GM18867 (cell line): ENCODE data around the gene ZNF358.

Experiments used
- ATAC-seq: cut with Tn5 transposase; IDR thresholded peaks from one replicate; pipeline ENCODE4 v1.9.1; 2021; ENCODE audit warnings: mild to moderate bottlenecking, moderate library complexity; ENCODE audit not compliant: unreplicated experiment

Gene ZNF358

DNA sequence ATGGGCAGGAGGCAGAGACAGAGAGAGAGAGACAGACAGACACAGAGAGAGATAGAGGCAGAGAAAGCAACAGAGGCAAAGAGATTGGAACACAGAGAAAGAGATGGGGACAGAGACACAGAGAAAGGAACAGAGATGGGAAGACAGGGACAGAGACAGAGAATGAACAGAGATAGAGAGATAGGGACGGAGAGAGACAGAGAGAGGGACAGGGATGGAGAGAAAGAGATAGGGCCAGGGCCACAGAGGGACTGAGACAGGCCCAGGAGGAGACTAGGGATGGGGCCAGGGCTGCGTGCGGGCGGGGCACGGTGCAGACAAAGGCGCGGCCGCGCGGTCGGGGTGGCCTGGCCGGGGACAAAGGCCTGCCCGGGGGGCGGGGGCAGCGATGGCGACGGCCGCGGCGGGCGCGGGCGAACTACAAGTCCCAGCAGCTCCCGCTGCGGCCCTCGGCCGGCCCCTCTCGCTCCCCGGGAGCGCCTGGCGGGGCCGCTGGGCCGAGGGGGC lies at the start of gene ZNF358:
Gene ZNF358, plus strand, starts transcription at position 459 of the 507 bp plus-strand sequence. CDS start 3,140 bp downstream, outside the sequence.
- ATAC-seq, result no peak

DNA sequence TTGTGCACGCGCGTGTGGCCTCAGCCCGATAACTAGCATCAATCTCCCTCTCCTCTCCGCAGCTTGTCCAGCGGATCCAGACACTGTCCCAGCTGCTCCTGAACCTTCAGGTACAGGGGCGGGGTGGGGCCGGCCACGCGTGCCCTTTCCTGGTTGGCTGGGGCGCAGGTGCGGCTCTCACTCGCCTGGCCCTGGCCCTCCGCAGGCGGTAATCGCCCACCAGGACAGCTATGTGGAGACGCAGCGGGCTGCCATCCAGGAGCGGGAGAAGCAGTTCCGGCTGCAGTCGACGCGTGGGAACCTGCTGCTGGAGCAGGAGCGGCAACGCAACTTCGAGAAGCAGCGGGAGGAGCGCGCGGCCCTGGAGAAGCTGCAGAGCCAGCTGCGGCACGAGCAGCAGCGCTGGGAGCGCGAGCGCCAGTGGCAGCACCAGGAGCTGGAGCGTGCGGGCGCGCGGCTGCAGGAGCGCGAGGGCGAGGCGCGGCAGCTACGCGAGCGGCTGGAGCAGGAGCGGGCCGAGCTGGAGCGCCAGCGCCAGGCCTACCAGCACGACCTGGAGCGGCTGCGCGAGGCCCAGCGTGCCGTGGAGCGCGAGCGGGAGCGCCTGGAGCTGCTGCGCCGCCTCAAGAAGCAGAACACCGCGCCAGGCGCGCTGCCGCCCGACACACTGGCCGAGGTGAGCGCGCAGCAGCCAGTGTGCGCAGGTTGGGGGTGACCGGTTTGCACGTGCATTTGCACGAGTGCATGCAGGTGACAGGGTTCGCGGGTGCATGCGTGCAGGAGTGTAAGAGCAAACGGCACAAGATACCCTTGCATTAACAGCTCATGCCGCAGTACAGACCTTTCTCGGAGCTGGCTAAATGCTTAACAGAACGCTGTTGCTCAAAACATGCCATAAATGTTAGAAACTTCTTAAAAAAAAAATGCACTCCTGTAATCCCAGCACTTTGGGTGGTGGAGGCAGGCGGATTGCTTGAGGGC lies 48.6 kb upstream of the ZNF358 start:
- ATAC-seq, result no peak

DNA sequence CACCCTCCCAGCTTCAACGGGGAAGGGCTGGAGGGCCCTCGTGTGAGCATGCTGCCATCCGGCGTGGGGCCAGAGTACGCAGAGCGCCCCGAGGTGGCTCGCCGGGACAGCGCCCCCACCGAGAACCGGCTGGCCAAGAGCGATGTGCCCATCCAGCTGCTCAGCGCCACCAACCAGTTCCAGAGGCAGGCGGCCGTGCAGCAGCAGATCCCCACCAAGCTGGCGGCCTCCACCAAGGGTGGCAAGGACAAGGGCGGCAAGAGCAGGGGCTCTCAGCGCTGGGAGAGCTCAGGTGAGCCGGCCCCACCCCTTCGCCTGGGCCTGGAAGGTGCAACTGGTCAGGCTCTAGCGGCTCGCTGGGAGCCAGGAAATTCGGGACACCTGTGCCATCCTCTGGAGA lies 47.1 kb upstream of the ZNF358 start:
- ATAC-seq, result no peak

DNA sequence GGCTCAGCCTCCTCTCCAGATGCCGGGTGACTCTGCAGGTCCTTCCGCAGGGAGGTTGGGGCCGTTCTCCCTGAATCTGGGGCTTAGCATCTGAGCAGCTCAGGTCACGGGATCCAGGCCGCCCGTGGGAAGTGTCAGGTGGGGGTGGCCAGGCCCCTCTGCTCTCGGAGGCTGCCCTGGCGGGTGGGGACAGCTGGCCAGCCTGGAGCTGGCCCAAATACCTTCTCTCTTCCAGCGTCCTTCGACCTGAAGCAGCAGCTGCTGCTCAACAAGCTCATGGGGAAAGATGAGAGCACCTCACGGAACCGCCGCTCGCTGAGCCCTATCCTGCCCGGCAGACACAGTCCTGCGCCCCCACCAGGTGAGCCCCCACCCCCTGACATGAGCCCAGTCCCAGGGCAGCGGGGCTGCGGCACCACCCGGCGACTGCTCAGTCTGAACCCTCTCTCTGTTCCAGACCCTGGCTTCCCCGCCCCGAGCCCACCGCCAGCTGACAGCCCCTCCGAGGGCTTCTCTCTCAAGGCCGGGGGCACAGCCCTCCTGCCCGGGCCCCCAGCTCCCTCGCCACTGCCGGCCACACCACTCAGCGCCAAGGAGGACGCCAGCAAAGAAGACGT lies 46.1 kb upstream of the ZNF358 start:
- ATAC-seq, result no peak

DNA sequence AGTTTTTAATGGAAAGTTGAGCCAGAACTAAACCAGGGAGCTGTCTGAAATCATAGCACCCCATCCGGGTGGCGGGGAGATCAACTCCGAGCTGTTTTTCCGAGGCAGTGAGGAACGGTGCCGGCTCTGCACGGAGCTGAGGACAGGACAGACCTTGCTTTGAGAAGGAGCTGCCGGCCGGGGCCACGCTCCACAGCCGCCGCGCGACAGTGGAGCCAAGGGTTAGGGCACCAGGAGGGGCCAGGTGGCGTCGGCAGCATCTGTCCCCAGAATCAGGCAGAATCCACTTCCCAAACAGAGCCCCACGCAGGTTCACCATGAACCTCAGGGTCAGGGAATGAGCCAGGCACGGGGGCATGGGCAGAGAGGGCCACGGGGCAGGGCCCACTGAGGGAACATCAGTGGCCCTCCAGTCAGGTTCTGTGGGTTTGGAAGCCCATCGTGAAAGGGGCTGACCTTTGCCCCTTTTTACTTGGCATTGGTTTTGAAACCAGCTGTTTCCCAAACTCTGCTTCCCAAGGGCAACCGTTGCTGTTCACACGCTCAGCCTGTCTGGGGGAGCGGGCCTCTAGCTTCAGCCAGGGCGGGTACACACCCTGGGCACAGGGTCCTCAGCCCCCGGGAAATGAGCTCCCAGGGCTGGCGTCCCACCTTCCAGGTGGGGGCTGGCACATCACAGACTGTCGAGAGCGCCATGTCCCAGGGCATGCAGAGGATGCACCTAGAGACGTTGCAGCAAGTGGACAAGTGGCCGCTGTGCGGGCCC lies 45.2 kb upstream of the ZNF358 start:
- no peak for ATAC-seq

DNA sequence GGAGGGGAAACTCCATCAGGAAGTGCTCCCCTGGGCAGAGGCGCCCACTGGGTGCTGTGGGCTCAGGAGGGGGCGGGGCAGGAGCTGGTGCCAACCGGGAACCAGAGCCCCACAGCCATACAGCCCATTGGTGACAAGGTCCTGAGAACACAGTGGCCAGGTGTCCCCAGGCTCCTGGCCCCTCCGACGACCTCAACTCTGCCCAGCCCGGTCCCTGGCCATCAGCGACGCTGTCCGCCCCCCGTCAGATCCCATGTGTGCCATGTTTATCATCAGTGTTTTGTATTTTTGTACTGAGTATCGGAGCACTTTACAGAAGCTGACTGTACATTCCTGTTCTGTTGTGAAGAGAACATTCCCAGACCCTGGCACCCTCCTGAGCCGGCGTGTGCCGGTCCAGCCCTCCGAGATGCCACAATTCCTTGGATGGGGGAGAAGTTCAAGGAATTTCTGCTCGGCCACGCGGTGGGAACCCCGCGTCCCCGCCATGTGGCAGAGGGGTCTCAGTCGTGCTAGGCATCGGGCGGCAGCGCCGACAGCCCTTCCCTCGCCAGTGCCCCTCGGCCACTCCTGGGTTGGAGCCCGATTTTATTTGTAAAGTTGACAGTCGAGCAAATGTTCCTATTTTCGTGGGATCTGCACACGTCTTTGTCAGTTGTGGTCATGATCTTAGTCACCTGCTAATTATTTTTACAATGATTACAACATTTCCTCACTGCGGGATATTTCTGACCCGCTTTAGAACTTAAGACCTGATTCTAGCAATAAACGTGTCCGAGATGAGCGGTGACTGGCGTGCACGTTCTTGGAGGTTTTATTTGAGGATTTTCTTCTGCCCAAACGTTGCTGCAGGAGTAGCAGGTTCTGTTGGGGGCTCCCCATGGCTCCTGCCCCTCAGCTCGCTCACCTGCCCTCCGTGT lies 43.9 kb upstream of the ZNF358 start:
- no peak for ATAC-seq

DNA sequence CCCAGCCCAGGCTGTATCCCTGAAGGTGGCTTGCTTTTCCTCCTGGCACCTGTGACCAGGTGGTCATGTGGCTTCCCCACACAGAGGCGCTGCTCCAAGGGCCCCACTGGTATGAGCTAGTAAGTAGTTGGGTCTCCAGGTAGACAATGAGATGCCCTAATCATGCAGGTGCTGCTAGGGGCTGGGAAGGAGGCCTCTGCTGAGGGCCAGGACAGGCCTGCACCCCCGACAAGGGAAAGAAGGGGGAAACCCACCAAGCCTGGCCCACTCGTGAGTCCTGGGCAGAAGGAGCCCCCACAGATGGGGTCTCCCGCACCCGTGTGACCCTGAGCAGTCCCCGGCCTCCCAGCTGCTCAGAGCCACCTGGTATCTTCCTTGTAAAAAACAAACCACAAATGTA lies 40.2 kb upstream of the ZNF358 start:
- no peak for ATAC-seq

DNA sequence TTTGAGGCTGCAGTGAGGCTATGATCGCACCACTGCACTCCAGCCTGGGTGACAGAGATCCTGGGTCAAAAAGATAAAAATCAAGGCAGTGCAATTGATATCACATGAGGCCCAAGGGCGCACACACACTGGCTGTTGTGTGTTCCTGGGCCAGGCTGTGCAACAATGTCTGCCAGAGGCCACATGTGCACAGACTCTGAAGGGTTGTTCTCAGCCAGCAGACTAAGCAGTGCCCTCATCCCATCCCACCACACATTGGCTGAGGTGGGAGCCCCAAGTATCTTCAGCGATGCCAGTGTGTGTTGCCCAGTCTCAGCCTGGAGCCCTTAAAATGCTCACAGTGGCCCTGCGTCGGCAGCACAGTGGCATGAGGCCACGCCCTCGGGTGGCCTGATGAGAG lies 39.7 kb upstream of the ZNF358 start:
- ATAC-seq, result no peak

DNA sequence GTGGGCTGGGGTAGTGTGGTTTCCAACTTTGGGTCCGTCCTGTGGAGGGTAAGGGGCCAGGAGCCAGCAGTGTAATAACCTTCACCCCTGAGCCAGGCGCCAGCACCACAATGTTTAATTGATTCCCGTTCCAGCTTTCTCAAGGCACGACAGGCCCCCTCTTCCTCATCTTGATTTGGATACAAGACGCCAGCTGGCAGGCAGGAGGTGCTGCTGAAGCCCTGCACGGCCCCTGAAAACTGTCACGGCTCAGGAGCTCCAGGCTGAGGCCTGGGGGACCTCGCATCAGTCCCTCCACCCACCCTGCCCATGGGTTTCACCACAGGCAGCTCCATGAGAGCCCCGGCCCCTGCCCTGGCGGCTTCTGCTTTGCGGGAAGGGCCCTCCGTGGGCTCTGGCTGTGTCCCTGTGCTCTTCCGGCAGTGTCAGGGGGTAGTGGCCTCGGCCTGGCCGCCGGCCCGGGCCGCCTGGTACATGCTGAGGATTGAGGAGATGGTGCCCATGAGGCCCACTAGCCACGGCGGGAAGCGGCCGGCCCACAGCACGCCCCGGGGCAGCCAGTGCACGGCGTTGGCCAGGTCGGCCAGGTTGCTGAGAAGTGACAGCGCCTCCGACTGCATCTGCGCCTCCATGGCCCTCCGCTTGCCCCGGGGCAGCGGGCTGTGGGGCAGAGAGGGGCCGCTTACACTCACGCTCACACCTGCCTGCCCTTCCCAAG lies 39.0 kb upstream of the ZNF358 start:
- no peak for ATAC-seq

DNA sequence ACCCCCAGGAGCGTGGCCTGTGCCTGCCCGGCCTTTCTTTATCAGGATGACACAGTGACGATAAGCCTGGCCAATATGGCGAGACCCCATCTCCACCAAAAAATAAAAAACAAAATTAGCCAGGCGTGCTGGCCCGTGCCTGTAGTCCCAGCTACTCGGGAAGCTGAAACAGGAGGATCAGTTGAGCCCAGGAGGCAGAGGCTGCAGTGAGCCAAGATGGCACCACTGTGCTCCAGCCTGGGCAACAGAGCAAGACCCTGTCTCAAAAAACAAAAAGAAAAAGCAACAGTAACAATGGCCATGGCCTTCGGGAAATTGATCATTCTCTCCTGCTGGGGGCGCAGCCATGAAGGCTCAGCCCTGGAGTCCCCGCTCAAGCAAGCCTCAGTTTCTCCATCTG lies 38.1 kb upstream of the ZNF358 start:
- no peak for ATAC-seq

DNA sequence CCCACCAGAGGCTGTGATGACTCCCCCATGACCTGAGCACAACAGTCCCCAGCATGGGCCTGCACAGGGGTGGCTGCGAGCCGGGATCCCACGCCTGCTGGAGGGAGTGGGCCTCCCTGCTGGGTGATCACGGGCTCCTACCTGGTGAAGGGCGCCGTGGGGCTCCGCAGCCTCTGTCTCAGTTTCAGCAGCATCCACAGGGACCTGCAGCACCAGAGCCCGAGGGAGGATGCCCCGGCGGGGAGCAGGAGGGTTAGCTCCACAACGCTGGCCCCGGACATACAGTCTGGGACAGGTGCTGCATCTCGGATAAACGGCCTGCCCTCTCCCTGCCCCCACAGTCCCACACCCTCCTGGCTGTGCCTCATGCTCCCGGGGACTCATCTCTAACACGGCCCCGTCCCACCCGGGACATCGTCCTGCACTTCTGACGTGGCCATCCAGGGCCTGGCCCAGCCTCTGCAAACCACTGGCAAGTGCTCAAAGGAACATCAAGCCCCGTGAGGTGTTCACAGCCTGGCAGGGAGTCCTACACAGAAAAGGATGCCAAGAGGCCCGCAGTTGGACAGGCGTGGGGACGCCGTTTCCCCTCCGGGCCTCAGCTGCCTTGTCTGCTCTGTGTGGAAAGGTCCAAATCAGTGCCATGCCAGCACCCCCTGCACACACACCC lies 37.6 kb upstream of the ZNF358 start:
- ATAC-seq, result no peak

DNA sequence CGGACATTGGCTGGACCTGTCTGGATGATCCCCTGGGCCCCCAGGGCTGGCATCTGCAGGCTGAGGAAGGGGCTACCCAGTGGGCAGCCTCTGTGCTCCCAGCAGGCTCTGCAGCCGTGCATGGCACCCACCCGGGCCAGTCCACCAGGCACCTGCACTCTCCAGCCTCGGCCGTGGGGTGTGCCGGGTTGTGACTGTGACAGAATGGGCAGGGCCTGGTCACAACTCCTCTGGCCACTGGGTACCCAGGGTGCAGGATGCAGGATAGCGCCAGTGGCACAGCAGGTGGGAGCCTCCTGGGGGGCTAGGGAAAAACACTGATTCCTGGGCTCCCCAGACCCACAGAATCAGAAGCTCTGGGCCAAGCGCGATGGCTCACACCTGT lies 37.1 kb upstream of the ZNF358 start:
- ATAC-seq, result no peak

DNA sequence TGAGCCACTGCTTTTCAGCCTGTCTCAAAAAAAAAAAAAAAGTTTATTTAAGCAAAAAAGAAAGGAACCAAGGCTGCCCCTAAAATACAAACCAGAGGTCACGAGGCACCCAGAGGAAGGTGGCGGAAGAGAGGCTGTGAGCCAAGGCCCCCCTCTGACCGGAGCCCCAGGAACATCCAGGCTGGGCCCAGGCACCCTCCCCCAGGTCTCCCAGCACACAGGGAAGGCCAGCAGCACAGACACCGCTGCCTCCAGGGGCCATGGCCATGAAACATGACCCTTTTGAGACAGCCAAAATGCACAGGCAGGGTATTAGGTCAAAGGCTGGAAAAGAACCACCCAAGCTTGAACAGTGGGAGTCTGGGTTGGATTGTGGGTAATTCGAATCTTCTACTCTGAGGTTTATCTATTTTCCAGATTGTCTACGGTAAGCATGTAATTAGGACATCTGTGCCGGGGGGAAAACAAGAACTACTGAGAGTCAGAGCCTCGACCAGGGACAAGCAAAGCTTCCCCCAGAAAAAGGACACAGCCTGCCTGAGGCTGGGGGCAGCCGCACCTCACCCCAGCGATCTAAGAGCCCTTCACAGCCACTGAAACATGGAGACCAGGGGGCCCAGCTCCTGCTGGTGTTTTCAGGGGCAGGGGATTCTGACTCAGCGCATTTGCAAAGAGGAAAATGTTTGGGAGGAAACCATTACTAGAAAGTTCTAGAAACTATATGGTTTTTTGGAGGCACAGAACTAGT lies 35.5 kb upstream of the ZNF358 start:
- no peak for ATAC-seq

DNA sequence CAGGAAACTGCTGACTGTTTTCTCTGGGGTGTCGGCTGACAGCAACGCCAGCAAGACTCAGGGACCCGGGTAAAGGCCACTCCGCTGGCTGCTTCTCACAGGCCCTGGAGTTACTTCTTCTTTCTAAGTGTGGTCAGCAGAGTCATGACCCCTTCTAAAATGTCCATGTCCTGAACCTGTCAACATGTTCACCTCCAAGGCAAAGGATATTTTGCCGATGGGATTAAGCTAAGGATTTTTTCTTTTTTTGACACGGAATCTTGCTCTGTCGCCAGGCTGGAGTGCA lies 35.0 kb upstream of the ZNF358 start:
- no peak for ATAC-seq

DNA sequence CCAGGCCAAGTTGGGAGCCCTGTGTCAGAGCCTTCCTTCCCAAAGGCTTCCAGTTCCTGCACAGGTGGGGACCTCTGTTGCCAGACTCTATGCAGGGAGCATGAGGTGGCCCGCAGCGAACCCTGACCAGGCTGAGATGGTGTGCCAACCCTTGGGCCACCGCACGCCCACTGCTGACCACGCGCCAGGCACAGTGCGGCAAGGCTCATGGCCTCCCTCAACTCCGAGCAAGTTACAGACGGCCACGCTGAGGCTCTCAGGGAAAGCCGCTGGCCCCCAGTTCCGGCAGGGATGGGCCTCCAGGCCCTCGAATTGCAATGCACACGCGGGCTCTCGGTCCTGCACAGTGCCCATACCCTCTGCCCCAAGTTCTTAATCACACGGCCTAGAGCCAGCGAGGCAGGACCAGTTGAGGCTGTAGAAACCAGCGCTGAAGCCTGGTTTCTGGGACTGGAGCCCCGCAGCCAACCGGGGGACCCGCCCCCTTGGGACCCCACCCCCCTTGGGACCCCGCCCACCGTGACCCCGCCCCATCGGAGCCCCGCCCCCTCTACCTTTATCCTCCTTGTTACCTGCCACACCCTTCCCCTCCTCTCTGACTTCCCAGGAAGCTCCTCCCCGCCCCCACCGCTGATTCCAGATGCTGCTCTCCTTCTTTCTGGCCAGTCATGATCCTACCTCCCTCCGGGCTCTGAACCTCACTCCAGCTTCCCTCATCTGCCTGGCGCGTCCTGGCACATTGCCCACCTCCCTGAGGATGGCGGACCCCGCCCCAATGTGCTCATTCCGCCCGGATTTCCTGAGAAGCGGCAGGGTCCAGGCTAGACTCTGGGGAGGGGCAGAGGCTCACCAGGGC lies 33.1 kb upstream of the ZNF358 start:
- no peak for ATAC-seq

DNA sequence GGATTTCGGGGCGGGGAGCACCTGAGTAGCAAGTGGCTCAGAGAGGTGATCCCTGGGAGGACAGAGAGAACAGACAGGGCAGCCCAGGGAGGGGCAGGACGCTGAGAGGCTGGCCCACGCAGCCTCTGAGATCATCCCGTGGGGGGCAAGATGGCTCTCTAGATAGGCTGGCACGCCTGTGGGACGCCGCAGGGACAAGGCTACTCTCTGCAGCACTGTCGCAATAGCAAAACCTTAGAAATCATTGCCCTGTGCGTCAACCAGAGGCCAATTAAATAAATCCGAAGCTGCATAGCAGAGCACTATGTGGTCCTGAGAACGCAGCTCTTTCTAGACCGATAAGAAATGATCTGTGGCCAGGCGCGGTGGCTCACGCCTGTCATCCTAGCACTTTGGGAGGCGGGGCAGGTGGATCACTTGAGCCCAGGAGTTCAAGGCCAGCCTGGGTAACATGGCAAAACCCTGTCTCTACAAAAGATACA lies 32.1 kb upstream of the ZNF358 start:
- no peak for ATAC-seq

DNA sequence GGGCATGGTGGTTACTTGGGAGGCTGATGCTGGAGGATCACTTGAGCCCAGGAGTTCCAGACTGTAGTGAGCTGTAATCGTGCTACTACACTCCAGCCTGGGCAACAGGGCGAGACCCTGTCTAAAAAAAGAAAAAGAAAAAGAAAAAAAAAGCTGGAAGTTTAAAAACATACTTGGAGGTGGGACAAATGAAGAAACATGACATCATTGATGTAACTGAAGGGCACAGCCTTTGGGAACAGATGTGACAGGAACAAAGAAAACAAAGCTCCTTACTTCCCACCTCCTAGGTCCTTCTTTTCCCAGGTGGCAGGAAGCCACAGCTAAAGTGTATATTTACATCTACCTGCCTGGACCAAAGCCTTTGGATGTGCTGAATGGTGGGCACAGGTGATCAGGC lies 29.0 kb upstream of the ZNF358 start:
- ATAC-seq, result no peak
